Lung (tissue), 12 donors: ENCODE measurements around the gene PYCR2. TPM values are rescaled to one million over a fixed set of nuclear protein-coding genes. Genes with fewer than 3 reads are reported as not detected.
"Not testable (repeated sequence)": the region's sequence is repeated elsewhere in the genome, so short reads cannot be mapped to it uniquely, and the experiment has no call there.

ENCODE experiments used
- ATAC-seq: fragments of 200-7000 bp; cut with Tn5 transposase; one replicate; pipeline ENCODE4 v1.9.1; 2020; ENCODE audit warnings: moderate number of reproducible peaks; ENCODE audit not compliant: insufficient read depth, low FRiP score
- DNase-seq, 3 donors: peaks; one replicate each; pipeline ENCODE4 v3.0.0-alpha.2; 2013 to 2017
- H3K27ac ChIP-seq, 2 donors: one replicate each; pipeline ENCODE4 v1.5.1; 2013; ENCODE audit warnings: mild to moderate bottlenecking in 2 of 2, moderate library complexity in 2 of 2, control low read depth in 1 of 2, inconsistent platforms in 1 of 2, low read depth in 1 of 2, low read length in 1 of 2
- H3K27me3 ChIP-seq, 3 donors: one replicate each; pipeline ENCODE4 v1.5.1; 2013; ENCODE audit warnings: low read length in 2 of 3; ENCODE audit not compliant: control insufficient read depth in 3 of 3, insufficient read depth in 3 of 3
- H3K36me3 ChIP-seq, 4 donors: one replicate each; pipeline ENCODE4 v1.5.1; 2013; ENCODE audit warnings: low read length in 4 of 4, mild to moderate bottlenecking in 1 of 4, moderate library complexity in 1 of 4; ENCODE audit not compliant: control insufficient read depth in 4 of 4, insufficient read depth in 4 of 4
- H3K4me1 ChIP-seq, 5 donors: one replicate each; pipeline ENCODE4 v1.5.1; 2013; ENCODE audit warnings: low read length in 5 of 5, mild to moderate bottlenecking in 2 of 5, moderate library complexity in 1 of 5; ENCODE audit not compliant: control insufficient read depth in 5 of 5, insufficient read depth in 5 of 5
- H3K4me3 ChIP-seq: one replicate; pipeline ENCODE4 v1.5.1; 2013; ENCODE audit warnings: mild to moderate bottlenecking, control low read depth, moderate library complexity
- H3K9ac ChIP-seq, 2 donors: one replicate each; pipeline ENCODE4 v1.5.1; 2013; ENCODE audit warnings: low read length in 2 of 2, control low read depth in 1 of 2; ENCODE audit not compliant: insufficient read depth in 1 of 2
- H3K9me3 ChIP-seq, 4 donors: one replicate each; pipeline ENCODE4 v1.5.1; 2013; ENCODE audit warnings: low read length in 3 of 4, mild to moderate bottlenecking in 1 of 4, moderate library complexity in 1 of 4; ENCODE audit not compliant: control insufficient read depth in 4 of 4, insufficient read depth in 3 of 4
- WGBS, 2 donors: extraction: QIAGEN DNeasy Blood & Tissue Kit; methylation state at CpG; one replicate each; pipeline ENCODE4 v1.1.7; 2013; 5-methylcytosine and 5-hydroxymethylcytosine counted together
- polyA plus RNA-seq, 2 donors: library from polyadenylated mRNA; stranded (reverse); fragments of 200-250 nt; gene quantifications; one replicate each; pipeline ENCODE4 v1.2.1, GENCODE V29; 2013
- total RNA-seq, 2 donors: library from RNA; depleted of rRNA in 1 of 2; stranded (reverse); fragments of >200 nt in 1 of 2; gene quantifications; one replicate each; pipeline ENCODE4 v1.2.1, GENCODE V29; 2014 to 2021
- TF ChIP-seq, protein P1 (sequence below): IDR thresholded peaks from 2 replicates; pipeline ENCODE4 v1.5.1; 2012; ENCODE audit warnings: mild to moderate bottlenecking; ENCODE audit errors: control extremely low read depth, extremely low read depth
- donor health status: control.
- donor health status: control.
- donor health status: Bipolar disorder and iron deficiency.
- donor health status: healthy.
- donor health status: DM: yes; HTN: yes; CAD: no.

PYCR2 gene
- total and polyA plus RNA-seq, 4 donors = 32.6 to 105 (median 84.8) TPM

DNA sequence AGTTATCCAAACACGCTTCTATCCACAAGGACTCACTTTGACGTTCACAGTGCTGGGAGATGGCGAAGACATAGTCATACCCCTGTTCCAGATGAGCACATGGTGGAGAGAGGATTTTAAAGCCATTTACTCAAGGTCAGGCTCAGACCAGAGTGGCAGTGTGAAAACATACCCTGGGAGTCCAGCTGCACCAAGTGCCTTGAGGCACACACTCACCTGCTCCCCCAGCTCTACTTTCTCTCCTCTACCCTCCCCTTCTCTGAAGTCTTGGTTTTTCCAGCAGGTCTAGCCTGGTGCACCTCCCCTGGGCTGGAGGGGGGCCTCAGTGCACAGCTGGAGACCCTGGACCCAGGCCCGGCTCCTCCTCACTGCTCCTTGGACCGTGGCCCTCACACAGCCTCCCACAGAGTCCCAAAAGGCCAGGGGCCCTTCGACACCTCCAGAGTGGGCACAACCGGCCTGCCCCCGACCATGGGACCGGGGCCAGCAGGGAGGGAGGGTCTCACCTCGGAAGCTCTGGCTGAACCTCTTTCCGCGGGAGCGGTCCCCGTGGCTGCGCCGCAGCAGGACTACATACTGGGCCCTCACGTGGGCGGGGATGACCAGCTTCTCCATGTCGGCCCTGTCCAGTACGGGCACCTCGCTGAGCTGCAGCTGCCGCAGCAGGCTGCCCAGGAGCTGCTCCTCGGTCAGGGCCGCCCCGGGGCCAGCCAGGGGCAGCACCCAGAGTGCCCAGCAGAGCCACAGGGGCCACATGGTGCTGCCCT is 16.5 kb upstream of the PYCR2 start:
- Histone ChIP-seq H3K27ac (peak overlapping the region in 1 of 2 donors; percentile 32), H3K9me3 (no peaks in the 10 kb centered on the region), H3K4me1 (peaks cover 5 to 19% (median 10%) of the 10 kb centered on the region in 5 donors), H3K9ac (no peak overlapping the region), H3K27me3 (no peaks in the 10 kb centered on the region), H3K4me3 (no peak overlapping the region), H3K36me3 (no peaks in the 10 kb centered on the region)
- no peak for ATAC-seq
- TF ChIP-seq, protein P1, sequence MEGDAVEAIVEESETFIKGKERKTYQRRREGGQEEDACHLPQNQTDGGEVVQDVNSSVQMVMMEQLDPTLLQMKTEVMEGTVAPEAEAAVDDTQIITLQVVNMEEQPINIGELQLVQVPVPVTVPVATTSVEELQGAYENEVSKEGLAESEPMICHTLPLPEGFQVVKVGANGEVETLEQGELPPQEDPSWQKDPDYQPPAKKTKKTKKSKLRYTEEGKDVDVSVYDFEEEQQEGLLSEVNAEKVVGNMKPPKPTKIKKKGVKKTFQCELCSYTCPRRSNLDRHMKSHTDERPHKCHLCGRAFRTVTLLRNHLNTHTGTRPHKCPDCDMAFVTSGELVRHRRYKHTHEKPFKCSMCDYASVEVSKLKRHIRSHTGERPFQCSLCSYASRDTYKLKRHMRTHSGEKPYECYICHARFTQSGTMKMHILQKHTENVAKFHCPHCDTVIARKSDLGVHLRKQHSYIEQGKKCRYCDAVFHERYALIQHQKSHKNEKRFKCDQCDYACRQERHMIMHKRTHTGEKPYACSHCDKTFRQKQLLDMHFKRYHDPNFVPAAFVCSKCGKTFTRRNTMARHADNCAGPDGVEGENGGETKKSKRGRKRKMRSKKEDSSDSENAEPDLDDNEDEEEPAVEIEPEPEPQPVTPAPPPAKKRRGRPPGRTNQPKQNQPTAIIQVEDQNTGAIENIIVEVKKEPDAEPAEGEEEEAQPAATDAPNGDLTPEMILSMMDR = no peak
- DNase-seq = no peak
- 88 to 90% methylated on average over 25 of the region's 25 CpGs for WGBS, 2 donors

GRCh38 chr1:225939939-225940310 is 15.9 kb upstream of the PYCR2 start:
- ATAC-seq, H3K9me3 ChIP-seq: not testable (repeated sequence)
- 76 to 90% methylated on average over 8 of the region's 8 CpGs for WGBS, 2 donors

GRCh38 chr1:225939097-225939938 is 15.3 kb upstream of the PYCR2 start:
- not testable (repeated sequence) for H3K9ac ChIP-seq, ATAC-seq, H3K9me3 ChIP-seq, H3K36me3 ChIP-seq, H3K27me3 ChIP-seq, H3K27ac ChIP-seq, H3K4me3 ChIP-seq, DNase-seq
- peaks cover 5 to 19% (median 10%) of the 10 kb centered on the region in 5 donors for H3K4me1 ChIP-seq
- 52 to 55% methylated on average over 44 to 64 of the region's 69 CpGs for WGBS, 2 donors

More at GRCh38 chr1:225939939-225940310, 15.9 kb upstream of the PYCR2 start:
- not testable (repeated sequence) for H3K27ac ChIP-seq, H3K4me3 ChIP-seq, H3K36me3 ChIP-seq, DNase-seq, H3K27me3 ChIP-seq, H3K9ac ChIP-seq
- H3K4me1 ChIP-seq = peaks cover 5 to 19% (median 10%) of the 10 kb centered on the region in 5 donors

DNA sequence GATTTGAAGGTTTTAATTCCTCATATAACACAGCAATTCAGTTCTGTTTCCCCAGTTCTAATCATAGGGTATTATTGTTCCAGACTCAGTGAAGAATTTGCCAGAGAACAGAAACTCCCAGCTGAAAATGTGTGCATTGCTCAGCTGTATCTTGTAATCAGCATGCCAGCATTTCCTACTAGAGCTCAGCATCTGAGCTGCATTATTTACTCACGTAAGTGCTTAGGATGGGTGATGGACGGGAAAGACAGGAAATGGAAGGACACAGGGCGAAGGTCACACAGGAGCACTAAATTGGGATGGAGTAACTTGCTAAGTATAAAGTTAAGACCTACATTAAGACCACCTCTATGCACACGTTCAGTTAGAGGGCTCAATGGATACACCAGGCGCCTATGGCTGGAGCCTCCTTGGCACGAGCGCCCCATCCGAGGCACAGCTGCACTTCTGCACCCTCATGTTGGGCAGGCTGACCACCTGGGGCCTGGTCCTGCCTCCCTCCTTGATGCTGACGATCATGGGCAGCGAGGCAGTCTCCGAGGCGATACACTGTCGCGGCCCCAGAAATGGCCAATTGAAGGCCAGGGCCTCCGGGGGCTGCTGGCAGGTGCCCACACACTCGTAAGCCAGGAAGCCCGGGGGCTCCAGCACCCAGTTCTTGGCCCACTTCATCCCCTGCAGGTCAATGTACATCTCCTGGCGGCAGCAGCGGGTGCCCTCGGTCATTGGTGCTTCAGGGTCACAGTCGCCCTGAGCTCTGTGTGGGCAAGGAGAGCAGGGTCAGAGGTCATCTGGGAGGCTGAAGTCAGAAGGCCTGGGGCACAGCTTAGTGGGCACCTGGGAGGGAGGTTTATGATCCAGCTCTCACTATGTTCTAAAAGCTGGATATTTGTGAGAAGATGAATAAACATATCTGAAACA is 13.3 kb upstream of the PYCR2 start:
- 93 to 98% methylated on average over 21 of the region's 21 CpGs for WGBS, 2 donors
- Histone ChIP-seq H3K27ac (no peak overlapping the region), H3K27me3 (no peaks in the 10 kb centered on the region), H3K36me3 (no peaks in the 10 kb centered on the region), H3K4me3 (no peak overlapping the region), H3K4me1 (peaks cover 5 to 19% (median 10%) of the 10 kb centered on the region in 5 donors), H3K9ac (no peak overlapping the region), H3K9me3 (no peaks in the 10 kb centered on the region)
- no peak for DNase-seq
- no peak for ATAC-seq
- TF ChIP-seq, protein P1 = no peak
